Stimulated activated CD8-positive, alpha-beta memory T cell treated with anti-CD3 and anti-CD28 coated beads, Interleukin-15, amount 100 ng/mL, for 24 hours (primary cell): ENCODE results near the gene LIMA1.

Experiments
- DNase-seq: peaks from one replicate; pipeline ENCODE4 v3.0.0-alpha.2; 2020; ENCODE audit warnings: low read depth

Gene LIMA1

DNA sequence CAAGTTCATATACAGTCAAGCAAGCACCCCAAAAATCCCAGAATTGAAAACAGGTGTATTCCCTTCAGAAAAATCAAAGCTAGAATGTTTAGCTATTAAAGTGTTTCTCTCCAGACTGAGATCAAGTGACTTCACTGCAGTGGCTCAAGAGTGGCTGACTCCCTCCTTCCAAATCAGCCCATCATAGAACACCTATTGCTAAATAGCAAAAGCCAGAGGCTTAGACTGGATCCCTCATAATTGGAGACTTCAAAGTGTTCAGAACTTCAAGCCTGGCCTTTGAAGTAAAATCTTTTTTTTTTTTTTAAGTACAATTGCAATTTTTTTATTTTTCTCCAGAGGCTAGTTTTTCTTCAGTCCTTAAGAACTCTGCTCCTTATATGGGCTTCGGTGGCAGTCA lies 66.1 kb downstream of the LIMA1 start:
- DNase-seq = no peak

- no peak for DNase-seq
Observed at GRCh38 chr12:50215033-50215432, 68.3 kb downstream of the LIMA1 start.

DNA sequence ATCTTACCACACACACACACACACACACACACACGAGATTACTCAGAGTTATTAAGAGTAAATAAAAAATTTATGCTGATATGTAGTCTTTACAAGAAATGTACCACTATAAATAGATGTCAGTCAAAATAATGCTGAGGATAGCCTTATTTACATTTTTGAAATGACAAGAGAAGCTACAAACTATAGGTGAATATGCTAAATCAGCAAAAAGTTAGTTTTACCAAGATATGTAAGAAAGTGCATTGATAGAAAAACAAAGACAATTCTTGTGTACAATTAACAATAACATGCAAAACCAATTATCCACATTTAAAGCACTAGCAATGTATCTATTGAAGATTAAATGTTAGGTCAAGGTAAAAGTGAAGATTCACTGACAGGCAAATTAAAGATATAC lies 69.3 kb downstream of the LIMA1 start:
- DNase-seq = no peak

DNA sequence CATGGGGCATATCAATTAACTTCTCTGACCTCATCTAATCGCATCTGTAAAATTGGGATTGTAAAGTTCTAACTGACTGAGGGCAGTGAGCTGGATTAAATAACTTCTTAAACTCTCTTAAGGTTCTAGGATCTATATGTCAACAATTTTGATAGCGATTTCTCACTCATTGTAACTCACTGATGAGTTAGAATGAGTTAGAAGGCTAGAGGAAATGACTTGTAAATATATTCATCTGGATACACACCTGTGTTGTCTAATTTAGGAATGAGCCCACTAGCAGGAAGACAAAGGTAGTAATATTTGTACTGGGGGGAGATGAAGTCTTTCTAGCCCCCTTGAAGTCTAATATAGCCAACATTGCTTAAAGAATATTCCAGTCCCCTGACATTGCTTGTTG lies 69.9 kb downstream of the LIMA1 start:
- DNase-seq = no peak

DNA sequence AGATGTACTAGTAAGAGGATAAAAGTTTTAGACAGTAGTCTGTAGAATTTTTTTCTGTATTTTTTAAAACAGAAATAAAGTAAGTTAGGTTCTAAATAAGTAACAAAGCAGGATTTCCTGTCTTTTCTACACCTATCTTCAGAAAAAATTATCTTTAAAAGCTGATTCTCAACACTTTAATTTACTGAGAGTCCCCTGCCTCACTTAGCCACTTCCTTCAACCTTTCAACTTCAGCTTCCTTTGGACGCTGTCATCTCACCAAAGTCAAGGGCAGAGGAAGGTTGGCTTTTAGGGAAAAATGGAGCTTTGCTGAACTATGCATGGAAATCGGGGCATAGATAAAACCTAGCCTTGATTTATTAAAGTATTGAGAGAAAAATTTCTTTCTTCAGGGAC lies 71.3 kb downstream of the LIMA1 start:
- DNase-seq = no peak

DNA sequence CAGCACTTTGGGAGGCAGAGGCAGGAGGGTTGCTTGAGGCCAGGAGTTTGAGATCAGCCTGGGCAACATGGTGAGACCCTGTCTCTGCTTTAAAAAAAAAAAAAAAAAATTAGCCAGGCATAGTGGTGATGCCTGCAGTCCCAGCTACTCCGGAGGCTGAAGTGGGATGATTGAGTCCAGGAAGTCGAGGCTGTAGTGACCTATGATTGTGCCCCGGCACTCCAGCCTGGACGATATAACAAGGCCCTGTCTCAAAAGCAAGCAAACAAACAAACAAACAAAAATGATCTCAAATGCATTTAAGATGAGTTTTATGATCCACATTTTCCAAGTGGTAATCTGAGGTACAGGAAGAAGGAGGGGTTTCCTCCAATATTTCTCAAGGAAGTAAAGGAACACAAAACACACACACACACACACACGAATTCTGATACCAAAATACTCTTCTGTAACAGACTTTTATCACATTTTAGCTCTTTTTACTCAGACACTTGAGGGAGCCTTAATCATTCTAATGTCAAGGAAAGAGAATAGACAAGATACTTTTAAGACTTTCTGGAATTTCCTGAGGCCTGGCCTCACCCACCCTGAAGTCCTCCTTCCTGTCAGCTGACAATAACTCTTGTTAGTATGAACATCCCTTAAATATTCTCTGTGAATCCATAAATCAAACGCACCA lies 71.8 kb downstream of the LIMA1 start:
- no peak for DNase-seq

GRCh38 chr12:50207424-50207823 lies 75.9 kb downstream of the LIMA1 start:
- no peak for DNase-seq

DNA sequence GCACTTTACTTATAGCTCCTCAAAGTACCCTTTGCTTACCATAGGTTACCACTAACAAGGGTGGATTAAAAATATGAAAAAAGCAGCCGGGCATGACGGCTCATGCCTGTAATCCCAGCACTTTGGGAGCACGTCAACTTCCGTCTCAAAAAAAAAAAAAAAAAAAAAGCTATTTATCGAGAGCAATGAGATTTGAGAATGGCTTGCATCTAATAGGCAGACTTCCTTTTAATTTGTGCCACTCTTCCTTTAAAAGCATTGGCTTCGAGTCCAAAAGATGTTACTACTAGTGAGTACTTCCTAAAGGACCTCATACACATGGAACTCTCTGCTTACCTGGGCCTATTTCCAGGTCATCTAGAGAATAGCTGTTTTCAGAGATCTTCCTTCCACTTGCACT lies 77.7 kb downstream of the LIMA1 start:
- no peak for DNase-seq

GRCh38 chr12:50203691-50204090 lies 79.6 kb downstream of the LIMA1 start:
- DNase-seq = no peak

- no peak for DNase-seq
Observed at GRCh38 chr12:50201987-50202521, 81.3 kb downstream of the LIMA1 start.

DNA sequence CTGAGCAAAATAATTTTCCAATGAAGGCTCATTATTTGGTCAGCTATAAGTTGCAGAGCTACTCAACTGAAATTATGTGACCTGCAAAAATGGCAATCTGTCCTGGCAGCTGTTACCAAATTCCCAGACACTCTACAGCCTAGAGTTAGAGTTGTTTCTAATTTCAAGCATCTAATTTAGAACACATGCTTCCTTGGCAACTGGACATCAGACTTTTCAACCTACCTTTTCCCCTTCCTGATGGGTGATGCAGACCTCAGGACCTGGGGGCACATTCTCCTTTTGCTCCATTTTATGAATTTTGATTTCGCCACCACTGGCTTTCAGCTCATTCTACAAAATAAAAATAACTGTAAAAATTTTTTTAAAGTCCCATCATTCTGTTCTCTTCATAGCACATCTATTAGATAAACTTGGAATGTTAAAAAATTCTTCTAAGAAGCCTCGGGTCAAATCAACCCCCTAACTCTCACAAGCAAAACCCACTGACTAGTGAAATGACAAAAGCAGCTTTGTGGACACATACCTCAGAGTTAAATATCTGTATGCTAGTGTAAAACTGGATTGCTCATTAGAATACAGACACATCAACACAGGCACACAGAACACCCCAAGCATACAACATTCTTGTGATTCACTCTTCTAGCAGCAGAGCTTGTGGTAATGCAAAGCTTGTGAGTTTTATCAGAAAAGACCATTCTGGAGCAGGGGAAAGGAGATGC lies 82.6 kb downstream of the LIMA1 start:
- DNase-seq = no peak

- DNase-seq = no peak
Observed at GRCh38 chr12:50198829-50199228, 84.5 kb downstream of the LIMA1 start.

DNA sequence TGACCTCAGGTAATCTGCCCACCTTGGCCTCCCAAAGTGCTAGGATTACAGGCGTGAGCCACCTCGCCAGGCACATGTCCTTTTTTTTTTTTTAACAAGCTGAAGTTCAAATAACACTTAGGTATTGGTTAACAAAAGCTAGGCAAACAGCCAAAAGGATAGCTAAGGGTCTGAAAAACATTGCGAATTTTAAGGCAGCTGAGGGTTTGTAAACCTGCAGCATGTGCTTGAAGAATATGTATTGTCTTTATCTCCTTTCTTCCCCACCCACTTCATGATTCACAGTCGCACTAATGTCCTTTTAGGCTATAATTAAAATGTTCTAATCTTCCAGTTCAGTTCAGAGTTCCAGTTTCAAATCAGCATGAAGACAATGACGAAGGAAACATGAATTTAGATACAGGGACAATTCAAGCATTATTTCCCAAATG lies 86.0 kb downstream of the LIMA1 start:
- no peak for DNase-seq

- DNase-seq = no peak
Observed at GRCh38 chr12:50196537-50196936, 86.8 kb downstream of the LIMA1 start.

GRCh38 chr12:50195832-50196231 lies 87.5 kb downstream of the LIMA1 start:
- no peak for DNase-seq

DNA sequence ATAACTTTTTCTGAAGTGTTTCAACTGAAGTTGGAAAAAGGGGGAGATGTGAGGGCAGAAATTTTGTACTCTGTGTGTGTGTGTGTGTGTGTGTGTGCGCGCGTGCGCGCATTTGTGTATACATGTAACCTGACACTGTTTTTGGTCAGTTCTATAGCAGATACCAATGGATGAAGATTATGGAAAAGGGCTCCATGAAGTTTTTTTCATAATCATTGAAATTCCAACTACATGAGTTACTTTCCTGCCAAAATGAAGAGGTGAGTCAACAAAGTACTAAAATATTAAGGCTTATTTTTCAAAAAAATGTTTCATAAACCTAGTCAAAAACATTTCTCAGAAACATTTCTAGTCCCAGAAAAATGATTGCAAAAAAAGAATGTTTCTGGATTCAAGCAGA lies 90.4 kb downstream of the LIMA1 start:
- DNase-seq = no peak

DNA sequence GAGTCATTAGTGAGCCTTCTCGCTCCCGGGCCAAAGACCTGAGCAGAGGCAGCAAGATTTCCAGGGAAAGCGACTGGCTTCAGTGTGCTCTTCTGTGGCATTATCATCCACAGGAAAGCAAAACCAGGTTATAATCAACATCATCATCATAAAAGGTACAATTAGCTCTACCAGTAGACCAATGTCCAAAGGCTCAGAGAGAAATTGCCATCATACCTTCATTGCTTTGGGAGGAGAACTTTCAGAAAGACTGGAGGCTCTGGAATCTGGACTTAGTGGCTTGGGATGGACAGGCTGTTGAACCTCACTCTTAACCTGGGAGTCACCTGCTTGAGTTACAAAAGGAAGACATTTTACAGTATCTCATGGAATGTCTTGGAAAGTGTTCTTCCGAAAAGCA lies 91.1 kb downstream of the LIMA1 start:
- DNase-seq = no peak

DNA sequence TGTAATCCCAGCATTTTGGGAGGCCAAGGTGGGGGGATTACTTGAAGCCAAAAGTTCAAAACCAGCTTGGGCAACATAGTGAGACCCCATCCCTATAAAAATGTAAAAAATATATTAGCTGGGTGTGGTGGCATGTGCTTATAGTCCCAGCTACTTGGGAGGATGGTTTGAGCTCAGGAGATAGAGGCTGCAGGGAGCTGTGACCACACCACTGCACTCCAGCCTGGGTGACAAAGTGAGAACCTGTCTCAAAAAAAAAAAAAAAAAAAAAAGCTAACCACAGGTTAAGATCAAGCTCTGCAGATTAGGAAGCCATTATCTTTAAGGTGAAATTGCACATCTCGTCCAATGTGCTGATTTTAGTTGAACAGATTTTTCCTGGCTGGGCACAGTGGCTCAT lies 92.5 kb downstream of the LIMA1 start:
- no peak for DNase-seq

GRCh38 chr12:50188875-50189575 lies 94.3 kb downstream of the LIMA1 start:
- no peak for DNase-seq

DNA sequence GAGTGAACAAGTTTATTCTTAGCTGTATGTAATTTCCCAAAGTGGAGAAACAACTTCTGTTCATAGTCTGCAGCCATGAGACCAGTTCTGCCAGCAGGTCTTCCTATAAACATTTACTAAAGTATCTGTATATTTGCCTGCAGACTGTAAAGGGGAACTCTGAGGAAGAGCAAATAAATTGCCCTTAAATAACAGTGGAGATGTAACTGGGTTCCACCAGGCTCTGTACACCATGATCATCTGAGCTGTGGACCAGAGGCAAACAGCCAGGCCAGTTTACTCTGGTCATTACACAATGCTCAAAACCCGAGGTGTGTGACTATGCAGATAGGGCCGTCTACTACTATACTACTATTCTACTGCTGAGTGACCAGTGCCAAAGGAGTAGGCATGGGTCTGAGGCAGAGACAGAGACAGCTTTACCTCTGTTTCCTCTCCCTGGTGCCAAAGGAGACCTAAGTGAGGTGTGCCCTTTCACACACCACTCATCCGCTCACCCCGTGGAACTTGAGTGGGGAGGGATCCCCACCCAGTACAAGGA lies 95.0 kb downstream of the LIMA1 start:
- DNase-seq = no peak

DNA sequence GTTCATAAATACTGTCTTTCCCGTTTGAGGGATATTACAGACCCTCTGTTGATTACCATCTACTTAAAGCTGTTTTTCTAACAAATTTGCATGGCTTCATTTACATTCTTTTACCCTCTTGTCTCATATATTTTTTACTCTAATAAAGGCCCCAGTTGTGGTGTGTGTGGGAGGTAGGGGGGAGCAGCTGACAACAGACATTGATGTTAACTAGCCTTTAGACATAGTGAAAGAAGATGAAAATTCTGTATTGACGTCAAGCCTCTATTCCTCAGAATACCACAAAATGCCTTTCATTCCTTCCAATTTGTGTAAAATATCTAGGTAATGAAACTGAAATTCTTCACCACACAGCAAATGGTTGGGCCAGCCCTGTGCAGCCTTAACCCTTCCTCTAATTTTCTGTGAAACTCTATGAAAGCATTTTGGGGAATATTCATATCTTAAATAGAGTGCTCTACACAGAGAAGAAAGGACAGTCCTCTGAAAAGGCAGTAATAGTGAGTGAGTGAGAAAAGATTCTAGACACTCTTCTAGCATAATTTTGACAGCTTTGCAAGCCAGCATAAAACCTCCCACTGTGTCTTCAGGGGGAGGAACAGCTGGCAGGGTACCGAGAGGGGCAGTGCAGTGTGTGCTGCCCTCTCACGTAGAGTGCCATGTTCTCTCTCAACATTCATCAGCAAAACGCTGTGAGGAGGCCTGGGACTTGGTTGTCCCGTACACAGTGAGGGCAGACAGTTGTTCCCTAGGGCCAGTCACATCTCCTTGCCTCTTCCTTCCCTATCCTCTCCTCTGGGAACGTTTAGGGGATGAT lies 96.0 kb downstream of the LIMA1 start:
- no peak for DNase-seq

GRCh38 chr12:50186681-50187080 lies 96.6 kb downstream of the LIMA1 start:
- DNase-seq = no peak
